Adipose tissue (tissue), 3 donors: ENCODE results near the gene TMEM91. TPM values are rescaled to one million over a fixed set of nuclear protein-coding genes. Genes with fewer than 3 reads are reported as not detected.
"Not testable (repeated sequence)": the region's sequence is repeated elsewhere in the genome, so short reads cannot be mapped to it uniquely, and the experiment has no call there.

ENCODE experiments used
- H3K27ac ChIP-seq: one replicate; pipeline ENCODE4 v1.5.1; 2013; ENCODE audit warnings: low read depth, low read length
- WGBS, 3 donors: extraction: QIAGEN DNeasy Blood & Tissue Kit; methylation state at CpG; one replicate each; pipeline ENCODE4 v1.1.7; 2013; 5-methylcytosine and 5-hydroxymethylcytosine counted together
- polyA plus RNA-seq, 3 donors: library from polyadenylated mRNA; stranded (reverse); fragments of 200-250 nt; gene quantifications; one replicate each; pipeline ENCODE4 v1.2.3, GENCODE V29; 2013
- donor health status: healthy with polysubstance abuse.
- donor health status: Bipolar disorder and iron deficiency.
- donor health status: healthy.

The TMEM91 gene
- polyA plus RNA-seq, 3 donors = 10.2 to 24.2 (median 12.2) TPM

DNA sequence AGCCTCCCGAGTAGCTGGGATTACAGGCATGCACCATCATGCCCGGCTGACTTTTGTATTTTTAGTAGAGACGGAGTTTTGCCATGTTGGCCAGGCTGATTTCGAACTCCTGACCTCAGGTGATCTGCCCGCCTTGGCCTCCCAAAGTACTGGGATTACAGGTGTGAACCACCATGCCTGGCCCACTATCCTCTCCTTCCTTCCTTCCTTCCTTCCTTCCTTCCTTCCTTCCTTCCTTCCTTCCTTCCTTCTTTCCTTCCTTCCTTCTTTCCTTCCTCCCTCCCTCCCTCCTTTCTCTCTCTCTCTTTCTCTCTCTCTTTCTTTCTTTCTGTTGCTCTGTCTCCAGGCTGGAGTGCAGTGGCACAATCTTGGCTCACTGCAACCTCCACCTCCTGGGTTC lies 5.2 kb upstream of the TMEM91 start:
- 95 to 97% (median 96%) methylated on average over 5 of the region's 5 CpGs for WGBS, 3 donors
- not testable (repeated sequence) for H3K27ac ChIP-seq

DNA sequence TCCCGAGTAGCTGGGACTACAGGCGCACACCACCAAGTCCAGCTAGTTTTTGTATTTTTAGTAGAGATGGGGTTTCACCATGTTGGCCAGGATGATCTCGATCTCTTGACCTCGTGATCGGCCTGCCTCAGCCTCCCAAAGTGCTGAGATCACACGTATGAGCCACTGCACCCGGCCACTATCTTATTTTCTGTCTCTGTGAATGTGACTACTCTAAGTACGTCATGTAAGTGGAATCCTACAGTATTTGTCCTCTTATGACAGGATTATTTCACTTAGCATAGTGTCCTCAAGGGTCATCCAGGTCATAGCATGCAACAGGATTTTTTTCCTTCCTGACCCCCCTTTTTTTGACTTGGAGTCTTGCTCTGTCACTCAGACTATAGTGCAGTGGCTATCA lies 4.8 kb upstream of the TMEM91 start:
- 90 to 97% (median 93%) methylated on average over 8 of the region's 8 CpGs for WGBS, 3 donors
- H3K27ac ChIP-seq = no peak overlapping the region

DNA sequence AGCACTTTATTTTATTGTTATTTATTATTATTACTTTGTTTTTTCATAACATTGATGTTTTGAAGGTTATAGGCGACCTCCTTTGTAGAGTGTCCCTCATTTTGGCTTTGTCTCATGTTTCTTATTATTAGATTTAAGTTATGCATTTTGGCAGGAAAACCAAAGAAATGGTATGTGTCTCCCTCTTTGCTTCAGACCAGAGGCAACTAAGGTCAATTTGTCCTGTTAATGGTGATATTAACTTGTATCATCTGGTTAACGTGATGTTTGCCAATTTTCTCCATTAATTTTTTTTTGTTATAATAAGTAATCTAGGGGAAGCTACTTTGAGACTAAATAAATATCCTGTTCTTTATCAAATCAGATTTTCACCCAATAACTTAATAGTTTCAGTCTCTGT lies 3.8 kb upstream of the TMEM91 start:
- WGBS, 3 donors = 65 to 80% (median 73%) methylated on average over 2 of the region's 2 CpGs
- H3K27ac ChIP-seq = no peak overlapping the region

DNA sequence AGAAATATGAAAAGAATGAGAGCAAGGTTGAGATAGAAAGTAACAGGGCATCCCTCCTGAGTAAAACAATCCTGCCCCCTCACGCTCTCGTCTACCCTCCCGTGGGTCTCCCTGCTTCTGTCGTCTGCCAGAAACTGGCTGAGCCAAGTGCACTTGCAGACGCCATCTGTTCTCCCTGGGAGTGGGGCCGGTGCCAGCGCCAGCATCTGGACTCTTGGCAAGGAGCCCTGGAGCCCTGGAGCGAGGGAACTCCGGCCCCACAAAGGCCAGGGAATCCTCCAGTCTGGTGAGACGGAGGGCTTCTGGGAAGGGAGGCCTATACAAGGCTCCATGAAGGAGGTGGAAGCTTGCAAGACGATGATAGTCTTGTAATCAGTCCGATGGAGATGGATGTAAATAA lies 2.3 kb upstream of the TMEM91 start:
- 14 to 44% (median 28%) methylated on average over 12 of the region's 12 CpGs for WGBS, 3 donors
- no peak overlapping the region for H3K27ac ChIP-seq

DNA sequence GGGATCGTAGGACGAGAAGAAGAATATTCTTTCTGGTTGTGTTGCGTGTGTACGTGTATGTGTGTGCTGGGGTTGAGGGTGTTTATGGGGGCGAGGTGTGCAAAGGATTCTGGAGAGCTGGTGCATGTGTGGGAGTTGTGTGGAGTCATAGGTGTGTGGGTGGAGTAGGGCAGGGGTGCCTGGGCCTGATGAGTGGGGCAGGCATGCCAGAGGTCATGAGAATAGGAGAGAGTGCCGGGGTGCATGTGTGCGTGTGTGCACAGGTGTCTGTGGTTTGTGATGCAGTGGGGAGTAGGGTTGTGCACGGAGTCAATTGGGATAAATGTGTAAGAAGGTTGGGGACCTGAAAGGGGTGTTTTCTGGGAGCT lies 649 bp downstream of the TMEM91 start:
- no peak overlapping the region for H3K27ac ChIP-seq
- 55 to 74% (median 61%) methylated on average over 8 of the region's 8 CpGs for WGBS, 3 donors

DNA sequence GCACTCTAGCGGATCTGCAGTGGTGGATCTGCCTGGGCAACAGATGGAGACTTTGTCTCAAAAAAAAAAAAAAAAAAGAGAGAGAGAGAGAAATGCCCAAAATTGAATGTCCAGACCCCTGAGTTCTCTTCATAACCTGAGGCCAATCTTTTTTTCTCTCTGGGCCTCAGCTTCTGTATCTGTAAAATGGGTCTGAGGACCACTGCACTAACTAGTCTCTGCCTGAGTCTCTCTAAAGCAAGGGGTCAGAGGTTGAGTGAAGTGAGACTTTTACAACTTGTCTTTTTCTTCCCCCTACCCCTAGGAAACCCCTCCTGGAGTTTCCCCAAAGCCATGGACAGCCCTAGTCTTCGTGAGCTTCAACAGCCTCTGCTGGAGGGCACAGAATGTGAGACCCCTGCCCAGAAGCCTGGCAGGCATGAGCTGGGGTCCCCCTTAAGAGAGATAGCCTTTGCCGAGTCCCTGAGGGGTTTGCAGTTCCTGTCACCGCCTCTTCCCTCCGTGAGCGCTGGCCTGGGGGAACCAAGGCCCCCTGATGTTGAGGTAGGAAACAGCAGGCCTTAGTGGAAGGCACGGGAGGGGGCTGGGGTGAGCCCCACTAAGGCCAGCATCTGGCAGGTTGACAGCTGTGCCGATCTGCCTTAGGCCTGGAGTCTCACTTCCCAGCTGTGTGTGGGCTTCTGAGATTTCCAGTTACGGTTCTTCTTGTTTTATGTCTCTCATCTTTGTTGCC lies 1.8 kb downstream of the TMEM91 start:
- H3K27ac ChIP-seq = no peak overlapping the region
- WGBS, 3 donors = 42 to 63% (median 45%) methylated on average over 9 of the region's 9 CpGs

DNA sequence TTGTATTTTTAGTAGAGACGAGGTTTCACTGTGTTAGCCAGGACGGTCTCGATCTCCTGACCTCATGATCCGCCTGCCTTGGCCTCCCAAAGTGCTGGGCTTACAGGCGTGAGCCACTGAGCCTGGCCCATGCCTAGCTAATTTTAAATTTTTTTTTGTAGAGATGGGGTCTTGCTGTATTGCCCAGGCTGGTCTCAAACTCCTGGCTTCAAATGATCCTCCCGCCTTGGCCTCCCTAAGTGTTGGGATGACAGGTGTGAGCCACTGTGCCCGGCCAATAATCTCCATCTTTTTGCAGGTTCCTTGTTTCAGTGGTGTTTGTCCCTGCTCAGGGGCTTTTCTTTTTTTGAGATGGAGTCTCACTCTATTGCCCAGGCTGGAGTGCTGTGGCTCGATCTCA lies 5.2 kb downstream of the TMEM91 start:
- 92 to 97% (median 95%) methylated on average over 8 of the region's 8 CpGs for WGBS, 3 donors
- not testable (repeated sequence) for H3K27ac ChIP-seq

DNA sequence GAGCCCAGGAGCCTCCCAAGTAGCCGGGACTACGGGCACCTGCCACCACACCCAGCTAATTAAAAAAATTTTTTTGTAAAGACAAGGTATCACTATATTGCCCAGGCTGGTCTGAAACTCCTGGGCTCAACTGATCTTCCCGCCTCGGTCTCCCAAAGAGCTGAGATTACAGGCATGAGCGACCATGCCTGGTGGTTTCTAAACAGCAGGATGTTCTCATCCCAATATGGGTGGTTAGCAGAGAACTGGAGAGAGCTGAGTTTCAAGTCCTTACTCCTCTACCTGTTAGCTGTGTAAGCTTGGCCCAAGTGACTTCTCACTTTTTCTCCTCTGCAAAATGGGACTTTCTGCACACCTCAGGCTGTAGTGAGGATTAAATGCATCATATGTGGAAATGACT lies 8.0 kb downstream of the TMEM91 start:
- H3K27ac ChIP-seq = no peak overlapping the region
- WGBS, 3 donors = 88 to 96% (median 92%) methylated on average over 5 of the region's 5 CpGs

DNA sequence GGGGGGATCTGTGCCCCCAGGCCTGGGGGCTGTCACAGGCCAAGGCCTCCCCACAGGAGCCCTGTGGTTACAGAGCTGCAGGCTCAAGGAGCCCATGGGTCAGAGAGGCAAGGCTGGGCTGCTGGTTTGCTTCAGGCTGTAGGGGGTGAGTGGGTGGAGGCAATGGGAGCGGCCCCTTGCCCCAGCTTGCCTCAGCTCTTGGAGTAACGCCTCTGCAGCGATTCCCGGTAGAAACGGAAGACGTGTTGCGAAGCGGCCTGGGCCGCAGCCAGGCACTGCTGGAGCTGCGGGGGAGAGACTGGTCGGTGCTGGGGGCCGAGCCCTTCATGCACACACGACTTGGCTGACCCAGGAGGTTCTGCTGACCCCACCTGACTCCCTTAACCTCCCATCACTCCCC lies 10.1 kb downstream of the TMEM91 start:
- H3K27ac ChIP-seq = no peak overlapping the region
- WGBS, 3 donors = 57 to 89% (median 66%) methylated on average over 13 of the region's 13 CpGs

DNA sequence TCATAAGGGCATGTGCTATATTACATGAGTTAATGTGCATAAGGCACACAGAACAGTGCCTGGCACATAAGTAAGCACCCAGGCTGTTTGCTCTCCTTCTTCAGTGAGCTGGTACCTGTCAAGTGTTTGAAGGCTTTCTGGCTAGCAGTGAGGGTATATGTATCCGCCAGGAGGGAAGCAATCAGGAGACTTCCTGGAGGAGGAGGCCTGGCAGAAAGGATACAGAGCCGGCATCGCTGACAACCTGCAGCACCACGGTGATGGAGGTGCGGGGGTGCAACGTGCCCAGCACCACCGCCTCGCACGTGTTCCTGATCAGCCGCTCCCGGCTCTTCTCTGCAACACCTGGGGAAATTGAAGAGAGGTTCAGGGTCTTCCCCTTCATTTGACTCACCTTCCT lies 15.3 kb downstream of the TMEM91 start:
- no peak overlapping the region for H3K27ac ChIP-seq
- WGBS, 3 donors = 87 to 93% (median 89%) methylated on average over 11 of the region's 11 CpGs

DNA sequence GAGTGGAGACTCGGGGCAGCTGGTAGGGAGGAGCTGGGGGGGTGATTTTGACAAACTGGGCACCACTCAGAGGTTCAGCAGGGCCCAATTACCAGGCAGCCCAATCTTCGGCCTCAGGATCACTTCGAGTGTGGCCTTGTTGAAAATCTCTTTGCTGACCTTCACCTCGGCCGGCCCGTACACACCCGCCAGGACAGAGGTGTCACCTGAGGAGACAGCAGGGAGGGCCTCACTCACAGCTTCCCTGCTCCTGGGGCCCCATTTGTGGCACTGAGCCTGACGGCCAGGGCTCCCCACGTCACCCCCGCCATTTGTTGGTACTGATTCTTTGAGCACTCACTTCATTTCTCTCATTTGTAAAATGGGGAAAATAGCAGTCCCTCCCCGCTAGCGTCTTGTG lies 16.4 kb downstream of the TMEM91 start:
- WGBS, 3 donors = 62 to 87% (median 85%) methylated on average over 12 of the region's 12 CpGs
- H3K27ac ChIP-seq = no peak overlapping the region

DNA sequence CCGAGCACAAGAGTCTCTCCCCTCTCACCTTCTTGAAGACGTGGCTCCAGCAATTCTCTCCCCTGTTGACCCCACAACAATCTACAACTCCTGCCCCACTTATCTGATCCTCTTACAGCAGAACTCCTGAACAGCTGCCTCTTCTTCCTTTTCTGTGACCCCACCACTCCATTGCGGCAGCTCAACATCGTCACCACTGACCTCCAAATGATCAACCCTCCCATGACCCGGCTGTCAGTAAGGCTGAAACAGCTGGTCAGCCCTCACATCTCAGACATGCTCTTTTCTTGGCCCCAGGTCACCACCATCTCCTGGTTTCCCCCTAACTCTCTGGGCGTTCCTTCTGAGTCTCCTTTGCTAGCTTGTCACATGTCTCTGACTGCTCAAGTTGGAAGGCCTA lies 19.0 kb downstream of the TMEM91 start:
- 61 to 79% (median 77%) methylated on average over 6 of the region's 6 CpGs for WGBS, 3 donors
- no peak overlapping the region for H3K27ac ChIP-seq

DNA sequence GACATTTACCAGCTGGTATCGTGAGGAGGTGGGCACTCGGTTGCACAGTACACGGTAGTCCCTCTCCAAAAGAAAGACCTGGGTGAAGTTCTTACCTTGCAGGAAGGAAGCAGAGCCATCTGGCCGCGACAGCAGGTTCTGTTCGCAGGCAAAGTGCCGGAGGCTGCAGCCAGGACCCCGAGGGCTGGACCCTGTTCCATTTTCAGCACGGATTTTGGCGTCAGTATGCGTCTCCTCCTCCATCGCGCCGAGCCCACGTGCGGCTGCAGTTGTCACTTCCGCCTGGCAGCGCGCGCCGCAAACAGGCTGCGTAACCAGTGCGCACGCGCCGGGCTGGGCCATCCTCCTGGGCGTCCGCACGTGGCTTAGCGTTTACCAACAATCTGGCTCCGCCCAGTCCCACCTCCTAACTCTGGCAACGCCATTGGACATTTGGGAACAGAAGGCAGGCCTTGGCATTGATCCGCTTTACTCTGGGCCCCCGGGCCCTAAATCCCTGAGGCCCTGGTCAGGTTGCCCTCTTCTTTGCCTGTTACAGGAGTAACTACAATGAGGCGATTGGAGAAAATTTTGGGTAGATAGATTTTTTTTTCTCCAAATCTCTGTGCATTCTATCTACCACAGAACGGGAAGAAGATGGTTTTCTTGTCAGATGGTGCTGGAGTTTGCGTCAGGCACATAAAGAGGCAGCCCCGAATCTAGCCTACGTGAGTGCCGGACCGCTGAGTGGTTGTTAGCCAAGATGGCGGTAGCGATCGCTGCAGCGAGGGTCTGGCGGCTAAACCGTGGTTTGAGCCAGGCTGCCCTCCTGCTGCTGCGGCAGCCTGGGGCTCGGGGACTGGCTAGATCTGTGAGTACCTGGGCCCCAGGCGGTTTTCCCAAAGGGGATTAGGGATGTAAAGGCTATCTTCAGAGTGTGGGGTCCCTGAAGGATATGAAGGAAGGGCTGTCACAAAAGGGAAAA lies 21.0 kb downstream of the TMEM91 start, which contains the start of the genes BCKDHA and EXOSC5:
TSS of gene BCKDHA (plus strand) at position 733 of the 964 bp plus-strand sequence. CDS start at position 743, 10 bp downstream.
TSS of gene EXOSC5 (minus strand) at position 274 of the 964 bp plus-strand sequence. CDS start at position 243, 31 bp downstream.
- WGBS, 3 donors = 0 to 1% (median 0%) methylated on average over 50 of the region's 50 CpGs
- no peak within 1 kb of the TSS for H3K27ac ChIP-seq

DNA sequence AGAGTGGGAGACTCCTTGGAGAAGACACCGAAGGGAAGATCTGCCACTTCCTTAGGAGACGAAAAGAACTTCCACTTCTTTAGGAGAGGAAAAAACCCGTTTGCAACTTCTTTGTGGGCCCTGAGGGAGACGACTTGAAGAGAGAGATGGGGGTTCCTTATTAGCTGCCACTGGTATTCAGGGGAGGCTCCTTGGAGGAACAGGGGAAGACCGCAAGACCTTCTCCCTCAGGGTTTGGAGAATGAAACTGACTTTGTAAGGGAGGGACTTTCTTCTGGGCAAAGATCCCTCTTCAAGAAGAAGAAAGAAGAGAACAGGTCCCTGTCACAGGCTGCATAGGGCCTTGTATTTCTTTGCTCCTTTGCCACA lies 21.7 kb downstream of the TMEM91 start:
- no peak overlapping the region for H3K27ac ChIP-seq
- 0 to 1% (median 0%) methylated on average over 5 of the region's 5 CpGs for WGBS, 3 donors

DNA sequence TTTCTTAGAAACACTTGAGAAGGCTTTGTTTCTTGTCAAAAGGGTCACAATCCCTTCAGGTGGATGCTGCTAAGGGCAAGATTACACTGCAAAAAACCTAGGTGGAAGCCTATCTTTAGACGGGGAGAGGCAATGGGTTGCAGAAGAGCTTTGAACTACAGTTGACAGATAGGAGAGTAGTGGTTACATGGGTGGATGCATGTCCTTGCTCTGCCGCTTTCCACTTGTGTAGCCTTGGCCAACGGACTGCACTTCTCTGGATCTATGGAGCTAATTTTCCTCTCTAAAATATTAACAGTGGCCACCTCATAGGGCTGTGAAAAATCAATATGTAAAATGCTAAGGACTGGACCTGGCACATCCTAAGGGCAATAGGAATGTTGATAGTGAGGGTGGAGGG lies 22.3 kb downstream of the TMEM91 start:
- no peak overlapping the region for H3K27ac ChIP-seq
- WGBS, 3 donors = 11 to 62% (median 51%) methylated on average over 3 of the region's 3 CpGs

DNA sequence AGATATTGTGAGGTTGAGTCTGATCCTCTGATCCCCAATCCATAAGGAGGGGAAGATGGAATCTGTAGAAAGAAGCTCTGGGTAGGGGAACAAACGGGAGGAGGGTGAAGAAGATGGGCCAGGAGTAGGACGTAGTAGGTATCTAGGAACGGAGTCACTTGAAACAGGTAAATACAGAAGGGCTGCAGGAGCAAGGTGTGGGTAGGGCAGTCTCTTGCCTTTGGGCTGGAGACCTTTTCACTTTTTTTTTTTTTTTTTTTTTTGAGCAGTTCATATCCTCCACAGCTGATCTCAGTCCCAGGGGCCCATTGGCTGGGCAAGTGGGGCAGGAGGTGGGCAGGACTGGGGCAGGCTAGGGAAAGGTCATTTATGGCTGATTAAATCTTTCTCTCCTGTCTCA lies 22.8 kb downstream of the TMEM91 start:
- no peak overlapping the region for H3K27ac ChIP-seq
- 63 to 92% (median 84%) methylated on average over 3 of the region's 3 CpGs for WGBS, 3 donors

DNA sequence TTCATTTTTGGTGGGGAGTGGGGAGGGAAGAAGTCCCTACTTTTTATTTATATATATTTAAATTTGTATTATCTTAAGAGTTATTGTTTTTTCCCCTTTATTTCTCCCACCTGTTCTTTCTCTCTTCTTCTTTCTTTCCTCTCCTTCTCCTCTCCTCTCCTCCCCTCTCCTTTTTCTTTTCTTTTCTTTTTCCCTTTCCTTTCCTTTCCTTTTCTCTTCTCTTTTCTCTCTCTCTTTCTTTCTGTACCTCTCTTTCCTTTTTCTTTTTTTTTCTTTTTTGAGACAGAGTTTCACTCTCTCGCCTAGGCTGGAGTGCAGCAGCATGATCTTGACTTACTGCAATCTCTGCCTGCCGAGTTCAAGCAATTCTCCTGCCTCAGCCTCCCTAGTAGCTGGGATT lies 23.2 kb downstream of the TMEM91 start:
- WGBS, 3 donors = 91 to 95% (median 91%) methylated on average over 2 of the region's 2 CpGs
- H3K27ac ChIP-seq = no peak overlapping the region

DNA sequence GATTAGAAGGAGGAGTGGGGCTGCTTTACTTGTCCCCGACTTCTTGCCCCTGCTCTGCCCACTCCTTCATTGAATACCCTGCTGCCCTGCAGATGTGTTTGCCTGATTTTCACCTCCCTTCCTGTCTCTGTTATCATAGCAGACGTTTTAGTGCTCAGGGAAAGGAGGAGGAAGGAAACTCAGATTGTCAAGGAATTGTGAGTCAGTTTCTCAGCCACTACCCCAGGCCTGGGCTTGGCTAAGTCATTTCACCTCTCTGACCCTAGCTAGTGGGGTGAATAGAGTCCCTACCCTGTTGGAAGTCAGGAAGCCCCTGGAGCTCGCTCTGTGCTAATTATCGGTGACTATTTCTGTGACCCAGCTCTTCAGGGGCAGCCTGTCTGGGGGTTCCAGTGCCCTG lies 25.1 kb downstream of the TMEM91 start:
- H3K27ac ChIP-seq = no peak overlapping the region
- 68 to 72% (median 68%) methylated on average over 4 of the region's 4 CpGs for WGBS, 3 donors

DNA sequence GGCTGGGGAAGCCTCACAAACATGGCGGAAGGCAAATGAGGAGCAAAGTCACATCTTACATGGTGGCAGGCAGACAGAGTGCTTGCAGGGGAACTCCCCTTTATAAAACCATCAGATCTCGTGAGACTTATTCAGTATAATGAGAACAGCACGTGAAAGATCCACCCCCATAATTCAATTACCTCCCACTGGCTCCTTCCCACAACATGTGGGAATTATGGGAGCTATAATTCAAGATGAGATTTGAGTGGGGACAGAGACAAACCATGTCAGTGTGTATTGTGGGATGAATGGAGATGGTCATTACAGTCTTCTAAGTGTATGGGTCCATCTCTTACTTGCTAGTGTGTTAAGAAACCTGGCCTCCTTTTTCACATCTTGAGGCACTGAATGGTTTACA lies 25.7 kb downstream of the TMEM91 start:
- 65 to 90% (median 75%) methylated on average over 3 of the region's 3 CpGs for WGBS, 3 donors
- no peak overlapping the region for H3K27ac ChIP-seq
